SJSA1 (cell line): ENCODE data around the gene ABAT. TPM values are rescaled to one million over a fixed set of nuclear protein-coding genes. Genes with fewer than 3 reads are reported as not detected.
A peak's percentile ranks its signal among the peaks of the same experiment; 100 is the strongest.

Experiments
- DNase-seq, 2 experiments: peaks; one replicate each; pipeline ENCODE4 v3.0.0-alpha.2; 2015 to 2020; ENCODE audit warnings: low spot score in 2 of 2, low read depth in 1 of 2
- H3K27ac ChIP-seq: fragments of 250-450 bp; sonication (Bioruptor Pico); 2 replicates; pipeline ENCODE4 v1.5.1; 2020; ENCODE audit warnings: mild to moderate bottlenecking, moderate library complexity
- H3K27me3 ChIP-seq: fragments of 250-450 bp; sonication (Bioruptor Pico); replicated peaks from 2 replicates; pipeline ENCODE4 v1.5.1; 2020; ENCODE audit warnings: mild to moderate bottlenecking, moderate library complexity
- H3K36me3 ChIP-seq: fragments of 250-450 bp; sonication (Bioruptor Pico); 2 replicates; pipeline ENCODE4 v1.5.1; 2020; ENCODE audit warnings: mild to moderate bottlenecking
- H3K4me1 ChIP-seq: fragments of 250-450 bp; sonication (Bioruptor Pico); replicated peaks from 2 replicates; pipeline ENCODE4 v1.6.1; 2021; ENCODE audit warnings: mild to moderate bottlenecking
- H3K4me3 ChIP-seq: fragments of 250-450 bp; sonication (Bioruptor Pico); 2 replicates; pipeline ENCODE4 v1.5.1; 2020; ENCODE audit warnings: mild to moderate bottlenecking
- H3K9me3 ChIP-seq: fragments of 250-450 bp; sonication (Bioruptor Pico); replicated peaks from 2 replicates; pipeline ENCODE4 v1.5.1; 2020; ENCODE audit warnings: mild to moderate bottlenecking
- total RNA-seq: library from RNA; depleted of rRNA; stranded (reverse); fragments of >200 nt; shearing (Covaris generic); gene quantifications from 2 replicates; pipeline ENCODE4 v1.2.3, GENCODE V29; 2014; rRNA removed

ABAT gene
- 4.4 and 5.7 TPM in 2 replicates for total RNA-seq

GRCh38 chr16:8674413-8675022, at the start of gene ABAT:
Gene ABAT, plus strand, starts transcription at chr16:8674617. Its CDS starts 61,123 bp downstream, at chr16:8735740.
- no peaks in the 10 kb centered on the region for H3K9me3 ChIP-seq
- H3K4me3 ChIP-seq: peak within 1 kb of the TSS; percentile 60
- H3K36me3 ChIP-seq: no peaks in the 10 kb centered on the region
- H3K4me1 ChIP-seq: peaks cover 35% of the 10 kb centered on the region
- DNase-seq: peak; percentile 74 to 85
- H3K27me3 ChIP-seq: no peaks in the 10 kb centered on the region
- H3K27ac ChIP-seq: no peak within 1 kb of the TSS

GRCh38 chr16:8625491-8626087, 48.8 kb upstream of the ABAT start:
- H3K27me3 ChIP-seq: no peaks in the 10 kb centered on the region
- H3K27ac ChIP-seq: no peak overlapping the region
- peaks cover 61% of the 10 kb centered on the region for H3K36me3 ChIP-seq

GRCh38 chr16:8626946-8627345, 47.5 kb upstream of the ABAT start:
- Histone ChIP-seq H3K4me1 (peaks cover 6% of the 10 kb centered on the region), H3K36me3 (peaks cover 71% of the 10 kb centered on the region), H3K27ac (no peak overlapping the region), H3K27me3 (no peaks in the 10 kb centered on the region), H3K4me3 (no peak overlapping the region), H3K9me3 (no peaks in the 10 kb centered on the region)
- no peak for DNase-seq

More at GRCh38 chr16:8625491-8626087, 48.8 kb upstream of the ABAT start:
- H3K4me3 ChIP-seq: no peak overlapping the region
- peaks cover 6% of the 10 kb centered on the region for H3K4me1 ChIP-seq
- no peak for DNase-seq
- H3K9me3 ChIP-seq: no peaks in the 10 kb centered on the region

GRCh38 chr16:8627456-8627855, 47.0 kb upstream of the ABAT start:
- no peak for DNase-seq
- Histone ChIP-seq H3K4me3 (no peak overlapping the region), H3K27me3 (no peaks in the 10 kb centered on the region), H3K27ac (no peak overlapping the region), H3K9me3 (no peaks in the 10 kb centered on the region), H3K36me3 (peaks cover 73% of the 10 kb centered on the region), H3K4me1 (peaks cover 4% of the 10 kb centered on the region)

- DNase-seq: no peak
- Histone ChIP-seq H3K9me3 (no peaks in the 10 kb centered on the region), H3K36me3 (peaks cover 75% of the 10 kb centered on the region), H3K4me3 (no peak overlapping the region), H3K4me1 (no peaks in the 10 kb centered on the region), H3K27me3 (no peaks in the 10 kb centered on the region), H3K27ac (no peak overlapping the region)
Measured at GRCh38 chr16:8628981-8629725, 45.3 kb upstream of the ABAT start.

- peaks cover 84% of the 10 kb centered on the region for H3K36me3 ChIP-seq
- no peak overlapping the region for H3K4me3 ChIP-seq
- DNase-seq: no peak
- H3K4me1 ChIP-seq: no peaks in the 10 kb centered on the region
- H3K27me3 ChIP-seq: no peaks in the 10 kb centered on the region
- no peak overlapping the region for H3K27ac ChIP-seq
- H3K9me3 ChIP-seq: no peaks in the 10 kb centered on the region
Measured at GRCh38 chr16:8630255-8630953, 44.0 kb upstream of the ABAT start.

GRCh38 chr16:8631373-8631772, 43.0 kb upstream of the ABAT start:
- no peak for DNase-seq
- Histone ChIP-seq H3K27ac (no peak overlapping the region), H3K4me1 (no peaks in the 10 kb centered on the region), H3K4me3 (no peak overlapping the region), H3K27me3 (no peaks in the 10 kb centered on the region), H3K9me3 (no peaks in the 10 kb centered on the region), H3K36me3 (peaks cover 82% of the 10 kb centered on the region)

- Histone ChIP-seq H3K27me3 (no peaks in the 10 kb centered on the region), H3K4me3 (no peak overlapping the region), H3K27ac (no peak overlapping the region), H3K36me3 (peaks cover 81% of the 10 kb centered on the region), H3K4me1 (no peaks in the 10 kb centered on the region), H3K9me3 (no peaks in the 10 kb centered on the region)
- DNase-seq: no peak
Measured at GRCh38 chr16:8631818-8632465, 42.5 kb upstream of the ABAT start.

GRCh38 chr16:8632675-8633182, 41.7 kb upstream of the ABAT start:
- H3K9me3 ChIP-seq: no peaks in the 10 kb centered on the region
- H3K36me3 ChIP-seq: peaks cover 76% of the 10 kb centered on the region
- DNase-seq: no peak

GRCh38 chr16:8634991-8635736, 39.3 kb upstream of the ABAT start:
- Histone ChIP-seq H3K27ac (no peak overlapping the region), H3K4me3 (no peak overlapping the region), H3K9me3 (no peaks in the 10 kb centered on the region), H3K36me3 (peaks cover 74% of the 10 kb centered on the region), H3K4me1 (no peaks in the 10 kb centered on the region), H3K27me3 (no peaks in the 10 kb centered on the region)
- DNase-seq: no peak

More at GRCh38 chr16:8632675-8633182, 41.7 kb upstream of the ABAT start:
- H3K27ac ChIP-seq: no peak overlapping the region
- no peaks in the 10 kb centered on the region for H3K4me1 ChIP-seq
- H3K4me3 ChIP-seq: no peak overlapping the region
- no peaks in the 10 kb centered on the region for H3K27me3 ChIP-seq

GRCh38 chr16:8639694-8640093, 34.7 kb upstream of the ABAT start:
- Histone ChIP-seq H3K9me3 (no peaks in the 10 kb centered on the region), H3K36me3 (peaks cover 77% of the 10 kb centered on the region), H3K27me3 (no peaks in the 10 kb centered on the region)

GRCh38 chr16:8641671-8642070, 32.7 kb upstream of the ABAT start:
- Histone ChIP-seq H3K27ac (no peak overlapping the region), H3K36me3 (peaks cover 74% of the 10 kb centered on the region), H3K9me3 (no peaks in the 10 kb centered on the region), H3K4me3 (no peak overlapping the region), H3K27me3 (no peaks in the 10 kb centered on the region), H3K4me1 (no peaks in the 10 kb centered on the region)
- no peak for DNase-seq

More at GRCh38 chr16:8639694-8640093, 34.7 kb upstream of the ABAT start:
- DNase-seq: no peak
- Histone ChIP-seq H3K4me1 (no peaks in the 10 kb centered on the region), H3K27ac (no peak overlapping the region), H3K4me3 (no peak overlapping the region)

- peaks cover 75% of the 10 kb centered on the region for H3K36me3 ChIP-seq
- no peak overlapping the region for H3K4me3 ChIP-seq
- H3K27ac ChIP-seq: no peak overlapping the region
Measured at GRCh38 chr16:8642146-8642545, 32.3 kb upstream of the ABAT start.

More at GRCh38 chr16:8642146-8642545, 32.3 kb upstream of the ABAT start:
- Histone ChIP-seq H3K4me1 (no peaks in the 10 kb centered on the region), H3K9me3 (no peaks in the 10 kb centered on the region), H3K27me3 (no peaks in the 10 kb centered on the region)
- DNase-seq: no peak
